GM12878 (cell line): Measurements from ENCODE around the gene MYO3B. TPM values are rescaled to one million over a fixed set of nuclear protein-coding genes. Genes with fewer than 3 reads are reported as not detected.
A peak's percentile ranks its signal among the peaks of the same experiment; 100 is the strongest.

Source experiments
- ATAC-seq: fragments of 200-7000 bp; cut with Tn5 transposase; 3 replicates; pipeline ENCODE4 v1.9.1; 2020; ENCODE audit warnings: mild to moderate bottlenecking, moderate library complexity
- Bru-seq: library from RNA; stranded (reverse); fragments of 400-500 nt; gene quantifications from one replicate; lab custom pipeline; 2021; lab: Mats Ljungman, UMichigan
- BruChase-seq, 2 experiments: library from RNA; stranded (reverse); fragments of 400-500 nt; gene quantifications; one replicate each; lab custom pipeline; 2021; lab: Mats Ljungman, UMichigan
- BruUV-seq: library from RNA; stranded (reverse); fragments of 400-500 nt; replicated peaks from 2 replicates; lab custom pipeline; 2021; lab: Mats Ljungman, UMichigan
- CTCF ChIA-PET: fragments of 300-600 bp; sonication (Branson Sonifier 250); formaldehyde crosslinking; extraction: SDS; loops from one replicate; lab custom pipeline; 2021; ENCODE audit warnings: inconsistent platforms; lab: Yijun Ruan, JAX
- POLR2A ChIA-PET: fragments of 350-600 bp; formaldehyde crosslinking; extraction: SDS; loops from one replicate; lab custom pipeline; 2021; ENCODE audit warnings: inconsistent platforms; lab: Charles Lee
- RAD21 ChIA-PET: fragments of 300-600 bp; sonication (Branson Sonifier 250); formaldehyde crosslinking; loops from one replicate; lab custom pipeline; 2023; ENCODE audit warnings: antibody characterized with exemption; ENCODE audit not compliant: unreplicated experiment; lab: Charles Lee
- SMC1A ChIA-PET: fragments of 300-600 bp; sonication (Branson Sonifier 250); formaldehyde crosslinking; loops from one replicate; lab custom pipeline; 2023; ENCODE audit not compliant: unreplicated experiment, uncharacterized antibody; lab: Charles Lee
- DNase-seq: peaks from one replicate; pipeline ENCODE4 v3.0.0-alpha.2; 2011; ENCODE audit warnings: low read depth, low spot score
- FAIRE-seq: peaks from 3 replicates; lab custom pipeline; 2011; peaks lifted over from hg19 to GRCh38; lab: Jason Lieb, UNC
- H2AFZ ChIP-seq: 2 replicates; pipeline ENCODE4 v1.6.0; 2011; ENCODE audit warnings: low read depth, low read length, control low read depth; ENCODE audit not compliant: control insufficient read depth
- H3K27ac ChIP-seq: 2 replicates; pipeline ENCODE4 v1.5.1; 2011; ENCODE audit warnings: control low read depth; ENCODE audit not compliant: control insufficient read depth, insufficient read depth
- H3K27me3 ChIP-seq, 2 experiments: replicated peaks in 1 of 2; 2 replicates each; pipeline versions ENCODE4 v1.6.0 to v1.6.1; 2011; ENCODE audit warnings: low read length in 1 of 2; ENCODE audit not compliant: control insufficient read depth in 2 of 2, insufficient read depth in 2 of 2
- H3K36me3 ChIP-seq, 2 experiments: 2 replicates each; pipeline ENCODE4 v1.5.1; 2011; ENCODE audit warnings: low read length in 1 of 2; ENCODE audit not compliant: control insufficient read depth in 2 of 2, insufficient read depth in 2 of 2
- H3K4me1 ChIP-seq: 2 replicates; pipeline ENCODE4 v1.6.1; 2011; ENCODE audit warnings: mild to moderate bottlenecking, low read length, moderate library complexity, mixed read lengths; ENCODE audit not compliant: control insufficient read depth, insufficient read depth
- H3K4me2 ChIP-seq: 2 replicates; pipeline ENCODE4 v1.6.0; 2011; ENCODE audit warnings: control low read depth; ENCODE audit not compliant: control insufficient read depth, insufficient read depth
- H3K4me3 ChIP-seq: fragments of 200-600 bp; sonication (generic); 2 replicates; pipeline ENCODE4 v1.5.1; 2016
- H3K79me2 ChIP-seq: 2 replicates; pipeline ENCODE4 v1.6.0; 2011; ENCODE audit warnings: low read length; ENCODE audit not compliant: control insufficient read depth, insufficient read depth
- H3K9ac ChIP-seq: 2 replicates; pipeline ENCODE4 v1.8.0; 2011; ENCODE audit warnings: low read length, control low read depth, mixed read lengths; ENCODE audit not compliant: control insufficient read depth, insufficient read depth
- H3K9me3 ChIP-seq: replicated peaks from 3 replicates; pipeline ENCODE4 v1.5.1; 2011; ENCODE audit warnings: mild to moderate bottlenecking, low read length; ENCODE audit not compliant: control insufficient read depth, insufficient read depth
- H4K20me1 ChIP-seq: 2 replicates; pipeline ENCODE4 v1.6.0; 2011; ENCODE audit not compliant: control insufficient read depth, insufficient read depth
- IKZF2 ChIP-seq, 2 experiments: fragments of 450-650 bp; IDR thresholded peaks; 2 replicates each; pipeline ENCODE4 v1.6.1; 2017; ENCODE audit warnings: mild to moderate bottlenecking in 2 of 2, moderate library complexity in 2 of 2
- RCOR1 ChIP-seq: conservative IDR thresholded peaks from 2 replicates; pipeline ENCODE4 v1.6.1; 2012; ENCODE audit warnings: low read depth, low read length, improper control_type of control experiment
- SIX5 ChIP-seq: IDR thresholded peaks from 2 replicates; pipeline ENCODE4 v1.6.1; 2011; ENCODE audit warnings: mild to moderate bottlenecking, low read depth, low read length, moderate library complexity; ENCODE audit not compliant: severe bottlenecking
- SMC3 ChIP-seq: IDR thresholded peaks from 2 replicates; pipeline ENCODE4 v1.6.1; 2011; ENCODE audit warnings: low read length, improper control_type of control experiment, borderline replicate concordance
- TCF3 ChIP-seq: IDR thresholded peaks from 2 replicates; pipeline ENCODE4 v1.6.1; 2012; ENCODE audit warnings: low read depth, mild to moderate bottlenecking, low read length, borderline replicate concordance; ENCODE audit not compliant: insufficient read depth
- YY1 ChIP-seq: IDR thresholded peaks from 2 replicates; pipeline ENCODE4 v1.6.1; 2011; ENCODE audit warnings: low read depth, mild to moderate bottlenecking, low read length
- WGBS: methylation state at CpG from one replicate; pipeline ENCODE4 v1.1.6; 2016; ENCODE audit warnings: low lambda C conversion rate; ENCODE audit not compliant: insufficient replicate concordance, insufficient coverage; ENCODE audit errors: missing lambda C conversion rate; 5-methylcytosine and 5-hydroxymethylcytosine counted together
- in situ Hi-C: fragments of 300-500 bp; cut with MboI; formaldehyde crosslinking; loops from 9 replicates; pipeline ENCODE4 v1.14.3; 2018; ENCODE audit warnings: mixed read lengths
- intact Hi-C: fragments of 100-400 bp; cut with micrococcal nuclease; formaldehyde crosslinking; loops from one replicate; pipeline ENCODE4 v1.14.2; 2022; ENCODE audit not compliant: unreplicated experiment
- long read RNA-seq, 2 experiments: library from polyadenylated mRNA; unstranded; transcript quantifications; one replicate each; pipeline ENCODE4 v2.0.0, GENCODE V29; 2019 to 2020
- polyA minus RNA-seq, 3 experiments: library from RNA; depleted of rRNA, polyadenylated mRNA; stranded (reverse); fragments of >200 nt; gene quantifications; 2 replicates each; pipeline ENCODE4 v1.2.3, GENCODE V29; 2011
- polyA plus RNA-seq, 11 experiments: library from polyadenylated mRNA; depleted of rRNA in 4 of 11; unstranded in 6 of 11; stranded (reverse) in 5 of 11; fragments of >200 nt; fragmentation: Nextera tagmentation in 4 of 11; fragmentation: Illumina TruSeq in 1 of 11; extraction: Ambion mirVana in 4 of 11; extraction: Trizol in 1 of 11; gene quantifications; 1 replicate in 1 of 11; 2 replicates in 10 of 11; pipeline versions ENCODE4 v1.2.1 to v1.2.3, GENCODE V29; 2011 to 2016; ENCODE audit warnings: inconsistent platforms in 2 of 11, missing spikeins in 2 of 11, low read depth in 1 of 11
- total RNA-seq, 4 experiments: library from RNA; depleted of rRNA in 3 of 4; stranded (reverse); fragments of >200 nt in 3 of 4; fragmentation: Illumina TruSeq in 1 of 4; extraction: Trizol in 1 of 4; gene quantifications; 2 replicates each; pipeline versions ENCODE4 v1.2.1 to v1.2.3, GENCODE V29; 2013 to 2021
- TF ChIP-seq, protein P1 (sequence below): fragments of 450-650 bp; IDR thresholded peaks from 2 replicates; pipeline ENCODE4 v1.6.1; 2017; ENCODE audit warnings: low read depth, mild to moderate bottlenecking, moderate library complexity
- TF ChIP-seq, protein P2 (sequence below): IDR thresholded peaks from 2 replicates; pipeline ENCODE4 v1.6.1; 2012; ENCODE audit warnings: mild to moderate bottlenecking, low read depth, low read length

MYO3B gene
- total RNA-seq (2013; cell fraction: nucleolus; rRNA removed) = 98.1 and 104 TPM in 2 replicates
- total RNA-seq (2014; rRNA removed) = 2.9 and 3.9 TPM in 2 replicates
- 2.8 and 2.9 TPM in 2 replicates for total RNA-seq (2014; rRNA removed; fragmentation: Illumina TruSeq; extraction: Trizol)
- 2.3 and 2.6 TPM in 2 replicates for total RNA-seq (2021)
- 1.3 TPM for polyA plus RNA-seq (2011; ENCODE audit: low read depth)
- polyA plus RNA-seq (2011; rRNA removed) = 7.1 and 8.3 TPM in 2 replicates
- 4.8 and 5.4 TPM in 2 replicates for polyA plus RNA-seq (2011; cell fraction: cytosol; rRNA removed)
- polyA plus RNA-seq (2011; cell fraction: nucleus; rRNA removed) = 6.1 and 6.6 TPM in 2 replicates
- 1.7 and 2.3 TPM in 2 replicates for polyA plus RNA-seq (2012)
- 2.1 and 2.4 TPM in 2 replicates for polyA plus RNA-seq (2014; fragmentation: Illumina TruSeq; extraction: Trizol)
- 1 to 10 TPM; 1.1 to 1.2 TPM for polyA plus RNA-seq (2014; fragmentation: Nextera tagmentation; extraction: Ambion mirVana)
- polyA plus RNA-seq (2014; rRNA removed) = 1.3 TPM in 2 replicates
- 1 to 10 TPM; 1.6 to 2.2 TPM for polyA plus RNA-seq (2016; fragmentation: Nextera tagmentation; extraction: Ambion mirVana)
- polyA minus RNA-seq (2011; rRNA and poly(A)+ RNA removed) = 24.1 and 26.5 TPM in 2 replicates
- polyA minus RNA-seq (2011; cell fraction: cytosol; rRNA and poly(A)+ RNA removed) = 2.4 and 4.1 TPM in 2 replicates
- polyA minus RNA-seq (2011; cell fraction: nucleus; rRNA and poly(A)+ RNA removed) = 30.9 and 46.5 TPM in 2 replicates
- Bru-seq, nascent RNA = percentile 54 among the genes with signal in this experiment
- percentile 45 among the genes with signal in this experiment for BruChase-seq, experiment 1, labeled RNA remaining after a 6-hour chase
- percentile 46 among the genes with signal in this experiment for BruChase-seq, experiment 2, labeled RNA remaining after a 2-hour chase
- long read RNA-seq, experiment 1, partial matches to known transcripts = 1 of 3 reads
- long read RNA-seq, experiment 1, other reads (novel, unspliced or antisense) = 2 of 3 reads
- long read RNA-seq, experiment 2, partial matches to known transcripts = 8 of 30 reads
- long read RNA-seq, experiment 2, other reads (novel, unspliced or antisense) = 22 of 30 reads

DNA sequence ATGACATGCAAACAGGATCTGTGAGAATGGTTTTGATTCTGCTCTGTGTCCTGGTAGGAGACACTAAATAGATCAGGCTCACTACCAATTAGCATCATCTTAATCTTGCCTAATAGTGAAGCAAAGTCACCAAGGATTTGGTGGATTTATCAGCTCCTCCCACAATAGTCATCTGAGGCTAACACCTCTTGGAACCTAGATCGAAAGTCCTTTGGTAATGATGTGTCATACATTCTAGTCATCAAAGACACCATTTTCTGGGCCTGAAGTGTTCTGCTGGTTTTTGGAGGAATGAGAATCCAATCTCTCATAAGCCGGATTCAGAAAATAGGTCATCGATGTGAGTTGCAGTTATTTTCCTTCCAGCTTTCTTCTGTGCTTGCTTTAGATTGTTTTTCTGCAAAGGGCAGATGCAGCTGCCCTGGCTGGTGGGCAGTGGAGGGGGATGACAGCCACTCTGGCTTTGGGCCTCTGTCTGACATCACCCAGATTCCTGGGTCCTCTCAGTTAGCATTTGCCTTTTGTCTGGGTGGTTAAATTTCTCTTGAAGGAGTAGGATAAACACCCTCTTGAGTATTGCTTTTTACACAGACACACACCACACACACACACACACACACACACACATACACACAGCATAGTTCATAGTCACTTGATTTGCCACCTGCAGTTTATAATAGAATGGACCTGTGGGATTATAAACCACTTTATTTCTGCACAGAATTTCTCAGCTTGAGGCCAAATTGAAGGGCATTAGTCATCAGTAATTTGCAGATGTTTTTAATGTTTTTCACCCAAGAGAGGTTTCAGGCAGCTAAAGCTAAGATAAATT, at the start of gene MYO3B:
TSS of gene MYO3B (plus strand) at position 198 of the 832 bp plus-strand sequence. CDS start at position 339, 141 bp downstream.
- peak; percentile 69 for ATAC-seq
- 60% methylated on average over 3 of the region's 3 CpGs for WGBS
- Histone ChIP-seq H3K4me2 (peak within 1 kb of the TSS; percentile 76), H3K27ac (peak within 1 kb of the TSS; percentile 80), H3K9me3 (no peaks in the 10 kb centered on the region; the same call in 2 of the 3 replicates), H3K4me1 (peaks cover 38% of the 10 kb centered on the region), H4K20me1 (no peaks in the 10 kb centered on the region), H3K36me3 (no peaks in the 10 kb centered on the region), H3K79me2 (no peaks in the 10 kb centered on the region; the same call in 1 of the 2 replicates), H3K27me3 (no peaks in the 10 kb centered on the region), H3K4me3 (peak within 1 kb of the TSS; percentile 13; the same call in 1 of the 2 replicates), H2AFZ (peak within 1 kb of the TSS; percentile 79), H3K9ac (peak within 1 kb of the TSS; percentile 36)
- DNase-seq = no peak
- TSS peak; percentile 66 for BruUV-seq
- SMC1A ChIA-PET = interaction anchor here (0.8 to 14.0 kb wide), 18 partner anchors 11 to 183 kb away, joined by 3 to 291 read pairs (median 4); no protein-coding TSS in a partner anchor
- intact Hi-C loops = loop anchor here (1.0 kb wide), 2 partner anchors 17 to 36 kb away; no protein-coding TSS in a partner anchor
- RAD21 ChIA-PET = interaction anchor here (0.8 to 7.4 kb wide), 15 partner anchors 19 to 53 kb away, joined by 3 to 124 read pairs (median 5); no protein-coding TSS in a partner anchor
- CTCF ChIA-PET = interaction anchor here (0.7 to 5.6 kb wide), 11 partner anchors 9 to 55 kb away, joined by 3 to 38 read pairs (median 5); no protein-coding TSS in a partner anchor
- FAIRE-seq = peak; percentile 62
- POLR2A ChIA-PET = interaction anchor here (0.9 to 9.2 kb wide), 7 partner anchors 18 to 55 kb away, joined by 3 to 112 read pairs (median 4); no protein-coding TSS in a partner anchor
- in situ Hi-C loops = no loop called here
- TF ChIP-seq SMC3 (no peak), RCOR1 (no peak), YY1 (peak; percentile 66), IKZF2 (IDR thresholded peaks at IDR 0.05) (peak; percentile 75 to 78), TCF3 (no peak), SIX5 (no peak)
- TF ChIP-seq, protein P1, sequence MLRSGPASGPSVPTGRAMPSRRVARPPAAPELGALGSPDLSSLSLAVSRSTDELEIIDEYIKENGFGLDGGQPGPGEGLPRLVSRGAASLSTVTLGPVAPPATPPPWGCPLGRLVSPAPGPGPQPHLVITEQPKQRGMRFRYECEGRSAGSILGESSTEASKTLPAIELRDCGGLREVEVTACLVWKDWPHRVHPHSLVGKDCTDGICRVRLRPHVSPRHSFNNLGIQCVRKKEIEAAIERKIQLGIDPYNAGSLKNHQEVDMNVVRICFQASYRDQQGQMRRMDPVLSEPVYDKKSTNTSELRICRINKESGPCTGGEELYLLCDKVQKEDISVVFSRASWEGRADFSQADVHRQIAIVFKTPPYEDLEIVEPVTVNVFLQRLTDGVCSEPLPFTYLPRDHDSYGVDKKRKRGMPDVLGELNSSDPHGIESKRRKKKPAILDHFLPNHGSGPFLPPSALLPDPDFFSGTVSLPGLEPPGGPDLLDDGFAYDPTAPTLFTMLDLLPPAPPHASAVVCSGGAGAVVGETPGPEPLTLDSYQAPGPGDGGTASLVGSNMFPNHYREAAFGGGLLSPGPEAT = peak; percentile 18; the same call in 1 of the 2 replicates
- TF ChIP-seq, protein P2, sequence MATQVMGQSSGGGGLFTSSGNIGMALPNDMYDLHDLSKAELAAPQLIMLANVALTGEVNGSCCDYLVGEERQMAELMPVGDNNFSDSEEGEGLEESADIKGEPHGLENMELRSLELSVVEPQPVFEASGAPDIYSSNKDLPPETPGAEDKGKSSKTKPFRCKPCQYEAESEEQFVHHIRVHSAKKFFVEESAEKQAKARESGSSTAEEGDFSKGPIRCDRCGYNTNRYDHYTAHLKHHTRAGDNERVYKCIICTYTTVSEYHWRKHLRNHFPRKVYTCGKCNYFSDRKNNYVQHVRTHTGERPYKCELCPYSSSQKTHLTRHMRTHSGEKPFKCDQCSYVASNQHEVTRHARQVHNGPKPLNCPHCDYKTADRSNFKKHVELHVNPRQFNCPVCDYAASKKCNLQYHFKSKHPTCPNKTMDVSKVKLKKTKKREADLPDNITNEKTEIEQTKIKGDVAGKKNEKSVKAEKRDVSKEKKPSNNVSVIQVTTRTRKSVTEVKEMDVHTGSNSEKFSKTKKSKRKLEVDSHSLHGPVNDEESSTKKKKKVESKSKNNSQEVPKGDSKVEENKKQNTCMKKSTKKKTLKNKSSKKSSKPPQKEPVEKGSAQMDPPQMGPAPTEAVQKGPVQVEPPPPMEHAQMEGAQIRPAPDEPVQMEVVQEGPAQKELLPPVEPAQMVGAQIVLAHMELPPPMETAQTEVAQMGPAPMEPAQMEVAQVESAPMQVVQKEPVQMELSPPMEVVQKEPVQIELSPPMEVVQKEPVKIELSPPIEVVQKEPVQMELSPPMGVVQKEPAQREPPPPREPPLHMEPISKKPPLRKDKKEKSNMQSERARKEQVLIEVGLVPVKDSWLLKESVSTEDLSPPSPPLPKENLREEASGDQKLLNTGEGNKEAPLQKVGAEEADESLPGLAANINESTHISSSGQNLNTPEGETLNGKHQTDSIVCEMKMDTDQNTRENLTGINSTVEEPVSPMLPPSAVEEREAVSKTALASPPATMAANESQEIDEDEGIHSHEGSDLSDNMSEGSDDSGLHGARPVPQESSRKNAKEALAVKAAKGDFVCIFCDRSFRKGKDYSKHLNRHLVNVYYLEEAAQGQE = no peak
